ENCODE measurements around the gene SMIM20. TPM values are rescaled to one million over a fixed set of nuclear protein-coding genes. Genes with fewer than 3 reads are reported as not detected.

Gene SMIM20
- total and polyA plus RNA-seq, 12 donors = 27.4 to 48.5 (median 42.0) TPM

DNA sequence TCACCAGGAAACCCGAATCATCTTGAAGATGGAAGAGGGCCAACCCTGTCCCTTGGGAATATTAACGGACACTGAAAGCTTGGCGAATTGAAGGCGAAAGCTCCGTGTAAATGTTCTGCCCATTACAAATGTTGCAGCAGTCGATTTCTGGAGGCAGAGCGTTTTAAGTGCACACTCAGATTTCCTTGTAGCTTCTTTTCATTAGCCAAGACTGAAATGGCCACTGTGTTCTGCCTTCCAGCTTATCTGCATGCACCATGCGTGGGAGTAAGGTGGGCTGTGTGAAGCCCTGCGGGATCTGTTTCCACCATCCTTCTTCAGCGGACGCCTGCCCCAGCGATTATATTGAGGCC lies 1.3 kb downstream of the SMIM20 start:
- intact Hi-C loops (cut with DNase I) = loop anchor here in 3 of 10 donors (5.0 to 10.0 kb wide), 3 partner anchors 53 to 409 kb away; partner anchors contain the start of genes RBPJ (in 2 of the 3) and SEL1L3 (in 1 of the 3)
- DNase-seq = peak in 1 of 2 donors; percentile 51

DNA sequence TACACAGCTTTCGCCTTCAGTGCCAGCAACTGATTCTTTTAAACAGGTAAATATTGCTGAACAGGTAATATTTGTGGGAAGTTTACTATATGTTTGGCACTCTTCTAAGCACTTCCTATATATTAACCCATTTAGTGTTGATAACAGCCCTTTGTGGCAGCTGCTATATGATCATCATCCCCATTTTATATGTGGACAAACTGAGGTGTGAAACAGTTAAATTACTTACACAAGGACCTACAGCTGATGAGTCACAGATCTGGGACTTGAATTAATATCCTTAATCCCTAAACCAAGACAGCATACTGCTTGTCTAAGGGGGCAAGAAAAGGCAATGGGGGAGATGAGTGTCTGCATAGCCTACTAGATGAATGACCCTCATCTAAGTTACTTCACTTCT lies 2.9 kb downstream of the SMIM20 start:
- ATAC-seq = no peak

More for the DNA sequence above, 1.3 kb downstream of the SMIM20 start:
- WGBS, 2 donors = 38 to 61% methylated on average over 12 of the region's 12 CpGs
- H3K36me3 ChIP-seq = peaks cover 0 to 3% (median 0%) of the 10 kb centered on the region in 9 donors
- H3K4me3 ChIP-seq = peak overlapping the region in 7 of 10 donors; percentile 18 to 83 (median 69)
- H3K27me3 ChIP-seq = no peaks in the 10 kb centered on the region
- H3K9me3 ChIP-seq = no peaks in the 10 kb centered on the region
- H3K27ac ChIP-seq = peak overlapping the region in 9 of 10 donors; percentile 71 to 93 (median 86)
- no peak for ATAC-seq
- peaks cover 0 to 30% (median 17%) of the 10 kb centered on the region in 9 donors for H3K4me1 ChIP-seq
- TF ChIP-seq, protein P1, sequence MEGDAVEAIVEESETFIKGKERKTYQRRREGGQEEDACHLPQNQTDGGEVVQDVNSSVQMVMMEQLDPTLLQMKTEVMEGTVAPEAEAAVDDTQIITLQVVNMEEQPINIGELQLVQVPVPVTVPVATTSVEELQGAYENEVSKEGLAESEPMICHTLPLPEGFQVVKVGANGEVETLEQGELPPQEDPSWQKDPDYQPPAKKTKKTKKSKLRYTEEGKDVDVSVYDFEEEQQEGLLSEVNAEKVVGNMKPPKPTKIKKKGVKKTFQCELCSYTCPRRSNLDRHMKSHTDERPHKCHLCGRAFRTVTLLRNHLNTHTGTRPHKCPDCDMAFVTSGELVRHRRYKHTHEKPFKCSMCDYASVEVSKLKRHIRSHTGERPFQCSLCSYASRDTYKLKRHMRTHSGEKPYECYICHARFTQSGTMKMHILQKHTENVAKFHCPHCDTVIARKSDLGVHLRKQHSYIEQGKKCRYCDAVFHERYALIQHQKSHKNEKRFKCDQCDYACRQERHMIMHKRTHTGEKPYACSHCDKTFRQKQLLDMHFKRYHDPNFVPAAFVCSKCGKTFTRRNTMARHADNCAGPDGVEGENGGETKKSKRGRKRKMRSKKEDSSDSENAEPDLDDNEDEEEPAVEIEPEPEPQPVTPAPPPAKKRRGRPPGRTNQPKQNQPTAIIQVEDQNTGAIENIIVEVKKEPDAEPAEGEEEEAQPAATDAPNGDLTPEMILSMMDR (IDR thresholded peaks at IDR 0.05) = no peak

DNA sequence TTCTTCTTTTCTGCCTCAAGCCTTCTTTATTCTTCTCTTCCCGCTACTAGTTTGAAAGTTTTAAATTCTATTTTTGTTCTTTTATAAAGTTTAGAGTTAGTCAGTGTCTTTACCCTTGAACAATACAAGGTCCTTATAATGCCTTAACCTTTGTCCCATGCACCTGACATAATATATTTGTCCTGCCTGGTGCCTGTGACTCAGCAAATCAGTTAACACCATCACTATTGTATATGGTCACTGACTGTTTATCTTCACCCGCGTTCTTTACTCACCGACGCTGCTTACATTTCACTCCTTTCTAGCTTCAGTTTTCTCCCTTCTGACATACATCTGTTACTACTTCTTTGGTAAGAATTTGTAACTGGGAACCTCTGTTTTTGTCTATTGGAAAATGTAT lies 5.7 kb downstream of the SMIM20 start:
- WGBS, 2 donors = 83 to 92% methylated on average over 5 of the region's 5 CpGs
- TF ChIP-seq, protein P1 (IDR thresholded peaks at IDR 0.05) = no peak
- no peak overlapping the region for H3K27ac ChIP-seq
- no peaks in the 10 kb centered on the region for H3K9me3 ChIP-seq
- no peak for DNase-seq
- intact Hi-C loops (cut with DNase I) = loop anchor here in 6 of 10 donors (5.0 to 10.0 kb wide), 7 partner anchors 57 to 495 kb away; partner anchors contain the start of genes RBPJ (in 4 of the 6) and SEL1L3 (in 1 of the 6)
- H3K4me1 ChIP-seq = peaks cover 0 to 46% (median 32%) of the 10 kb centered on the region in 9 donors
- H3K4me3 ChIP-seq = no peak overlapping the region
- no peaks in the 10 kb centered on the region for H3K27me3 ChIP-seq
- peaks cover 0 to 12% (median 0%) of the 10 kb centered on the region in 9 donors for H3K36me3 ChIP-seq
- no peak for ATAC-seq

More for the DNA sequence above, 2.9 kb downstream of the SMIM20 start:
- peaks cover 0 to 37% (median 22%) of the 10 kb centered on the region in 9 donors for H3K4me1 ChIP-seq
- WGBS, 2 donors = 97 to 100% methylated on average over 1 of the region's 1 CpG
- H3K36me3 ChIP-seq = peaks cover 0 to 7% (median 0%) of the 10 kb centered on the region in 9 donors
- TF ChIP-seq, protein P1 (IDR thresholded peaks at IDR 0.05) = no peak
- no peaks in the 10 kb centered on the region for H3K27me3 ChIP-seq
- no peak overlapping the region for H3K27ac ChIP-seq
- no peak overlapping the region for H3K4me3 ChIP-seq
- DNase-seq = no peak
- H3K9me3 ChIP-seq = no peaks in the 10 kb centered on the region
- intact Hi-C loops (cut with DNase I) = loop anchor here in 3 of 10 donors (5.0 to 10.0 kb wide), 3 partner anchors 55 to 408 kb away; partner anchors contain the start of genes RBPJ (in 2 of the 3) and SEL1L3 (in 1 of the 3)

DNA sequence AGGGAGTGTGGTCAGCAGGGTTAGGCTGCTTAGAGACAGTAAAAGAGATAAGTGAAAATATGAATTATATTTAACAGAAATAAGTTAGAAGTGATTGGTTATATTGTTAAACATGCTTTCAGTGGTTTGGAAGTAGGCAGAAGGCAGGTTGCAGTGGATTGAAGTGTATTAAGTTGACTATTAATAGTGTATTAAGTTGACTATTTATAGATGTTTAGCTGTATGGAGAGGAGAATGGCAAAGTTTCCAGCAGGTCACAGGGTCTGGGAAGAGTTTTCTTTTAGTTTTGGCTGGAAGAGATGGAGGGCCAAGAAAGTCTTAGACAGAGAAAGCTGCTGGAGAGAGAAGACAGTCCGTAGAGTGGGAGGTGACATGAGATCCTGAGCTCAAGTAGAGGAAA lies 7.9 kb downstream of the SMIM20 start:
- TF ChIP-seq, protein P1 (IDR thresholded peaks at IDR 0.05) = no peak
- WGBS, 2 donors = 78 to 89% methylated on average over 1 of the region's 1 CpG
- Histone ChIP-seq H3K4me3 (no peak overlapping the region), H3K27ac (peak overlapping the region in 3 of 10 donors; percentile 17 to 33 (median 23)), H3K4me1 (peaks cover 0 to 43% (median 23%) of the 10 kb centered on the region in 9 donors), H3K9me3 (no peaks in the 10 kb centered on the region), H3K27me3 (no peaks in the 10 kb centered on the region), H3K36me3 (peaks cover 0 to 12% (median 0%) of the 10 kb centered on the region in 9 donors)
- no peak for DNase-seq
- intact Hi-C loops (cut with DNase I) = loop anchor here in 6 of 10 donors (5.0 to 10.0 kb wide), 5 partner anchors 63 to 493 kb away; partner anchors contain the start of gene RBPJ (in 2 of the 6)
- peak in 5 of 8 donors; percentile 18 to 46 (median 45) for ATAC-seq
